ENCODE results near the gene TUFT1.

- TF ChIP-seq CTCF (IDR thresholded peaks at IDR 0.05) = no peak
- no peak for TF ChIP-seq POLR2AphosphoS5 (IDR thresholded peaks at IDR 0.05)
Observed at GRCh38 chr1:151510020-151510405, 30.1 kb upstream of the TUFT1 start.

Data from stomach (tissue), 4 donors.